Measurements from ENCODE around the gene KMT2B.

KMT2B gene

DNA sequence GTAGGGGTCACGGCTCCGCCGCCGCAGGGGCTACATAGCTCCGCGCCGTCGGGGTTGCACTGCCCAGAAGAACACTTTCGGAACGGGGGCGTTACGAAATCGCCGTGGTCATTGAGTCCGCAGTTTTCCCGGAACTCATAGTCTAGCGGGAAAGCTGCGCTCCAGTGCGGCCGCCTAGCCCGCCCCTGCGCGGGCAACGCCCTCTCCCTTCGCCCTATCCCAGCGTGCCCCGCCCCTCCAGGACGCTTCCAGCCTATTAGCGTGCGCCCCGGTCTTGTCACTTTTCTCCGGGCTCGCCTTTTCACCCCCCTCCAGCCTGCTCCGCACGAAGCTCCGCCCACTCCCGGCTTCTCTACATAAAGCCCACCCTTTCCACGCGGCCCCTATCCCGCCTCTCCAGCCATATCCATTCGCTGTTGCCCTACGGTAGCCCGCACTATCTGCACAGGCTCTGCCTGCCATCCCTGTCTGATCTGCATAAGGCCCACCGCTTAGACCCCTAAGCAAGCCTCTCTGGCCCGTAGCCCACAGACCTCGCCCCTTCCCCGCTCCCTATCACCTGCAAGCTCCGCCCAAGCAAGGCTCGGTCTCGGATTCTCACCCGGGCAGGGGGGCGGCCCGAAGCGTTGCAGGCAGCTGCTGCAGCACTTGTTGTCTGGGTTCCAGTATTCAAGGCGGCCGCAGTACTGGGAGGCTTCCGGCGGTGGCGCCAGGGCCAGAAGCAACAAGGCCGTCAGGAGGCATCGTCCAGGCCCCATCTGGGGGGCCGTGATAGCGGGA, 22.8 kb downstream of the KMT2B start:
- peak; percentile 96 to 97 for DNase-seq (ENCODE audit: low read depth in 2 of 2)

- no peak for DNase-seq (ENCODE audit: low read depth in 2 of 2)
Measured at GRCh38 chr19:35741203-35741515, 23.4 kb downstream of the KMT2B start.

DNA sequence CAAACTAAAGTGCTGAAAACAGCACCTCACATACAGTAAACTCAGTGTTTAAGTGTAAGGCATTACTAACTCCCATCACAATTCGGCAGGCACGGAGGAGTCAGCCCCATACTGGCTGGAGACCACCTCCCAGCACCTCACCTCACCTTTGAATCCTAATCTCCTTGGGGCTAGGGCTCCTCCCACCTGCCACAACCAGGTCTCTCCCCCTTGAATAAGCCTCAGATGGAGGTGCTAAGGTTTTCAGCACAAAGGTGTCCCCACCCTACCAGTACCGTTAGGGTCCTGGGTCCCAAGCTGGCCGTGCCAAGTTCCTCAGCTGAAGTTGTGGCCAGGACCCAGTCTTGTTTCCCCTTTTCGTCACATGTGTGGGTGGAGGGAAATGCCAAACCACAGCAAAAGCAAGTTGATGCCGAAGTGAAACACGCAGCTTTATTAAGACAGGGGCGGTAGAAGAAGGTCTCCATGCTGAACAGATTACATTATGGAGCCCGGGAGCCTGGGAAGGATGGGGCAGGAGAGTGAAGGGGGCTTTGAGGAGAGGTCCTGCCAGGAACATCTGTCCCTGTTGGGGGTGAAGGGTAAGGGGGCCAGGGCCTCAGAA, 24.4 kb downstream of the KMT2B start, which contains the start of gene IGFLR1:
Gene IGFLR1 (minus strand): TSS at position 332 of the 604 bp plus-strand sequence. CDS start 1,272 bp downstream, outside the sequence.
- DNase-seq (ENCODE audit: low read depth in 2 of 2) = peak; percentile 58 to 65

DNA sequence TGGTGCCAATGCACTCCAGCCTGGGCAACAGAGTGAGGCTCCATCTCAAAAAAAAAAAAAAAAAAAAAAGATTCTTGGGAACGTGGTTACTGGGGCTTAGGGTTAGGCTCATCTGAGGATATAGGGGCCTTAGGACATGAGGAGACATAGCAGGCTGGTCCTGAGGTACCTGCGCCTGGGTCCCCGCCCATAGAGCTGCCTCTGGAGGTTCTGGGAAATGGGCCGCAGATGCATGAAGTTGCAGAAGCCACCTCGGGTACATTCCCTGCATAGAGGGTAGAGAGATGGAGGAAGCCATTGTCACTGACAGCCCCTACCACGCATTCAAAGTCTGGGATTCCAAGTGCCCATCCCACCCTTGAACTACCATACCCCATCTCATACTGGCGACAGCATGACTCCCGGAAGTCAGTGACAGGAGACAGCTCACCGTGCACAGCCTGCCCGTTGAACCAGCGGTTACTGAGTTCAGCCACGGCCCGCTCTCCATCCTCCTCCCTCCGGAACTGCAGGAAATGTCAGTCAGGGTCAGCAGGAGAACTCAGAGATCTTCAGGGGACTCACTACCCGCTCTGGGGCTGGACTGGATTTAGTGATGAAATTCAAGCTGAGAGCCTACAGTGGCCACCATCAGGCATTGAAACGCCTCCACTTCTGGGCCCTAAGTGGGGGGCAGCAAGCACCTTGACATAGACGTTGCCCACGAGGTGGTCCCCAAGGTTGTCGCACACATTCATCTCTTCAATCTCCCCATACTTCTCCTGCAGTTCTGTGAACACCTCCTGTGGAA, 26.0 kb downstream of the KMT2B start:
- no peak for DNase-seq (ENCODE audit: low read depth in 2 of 2)

DNA sequence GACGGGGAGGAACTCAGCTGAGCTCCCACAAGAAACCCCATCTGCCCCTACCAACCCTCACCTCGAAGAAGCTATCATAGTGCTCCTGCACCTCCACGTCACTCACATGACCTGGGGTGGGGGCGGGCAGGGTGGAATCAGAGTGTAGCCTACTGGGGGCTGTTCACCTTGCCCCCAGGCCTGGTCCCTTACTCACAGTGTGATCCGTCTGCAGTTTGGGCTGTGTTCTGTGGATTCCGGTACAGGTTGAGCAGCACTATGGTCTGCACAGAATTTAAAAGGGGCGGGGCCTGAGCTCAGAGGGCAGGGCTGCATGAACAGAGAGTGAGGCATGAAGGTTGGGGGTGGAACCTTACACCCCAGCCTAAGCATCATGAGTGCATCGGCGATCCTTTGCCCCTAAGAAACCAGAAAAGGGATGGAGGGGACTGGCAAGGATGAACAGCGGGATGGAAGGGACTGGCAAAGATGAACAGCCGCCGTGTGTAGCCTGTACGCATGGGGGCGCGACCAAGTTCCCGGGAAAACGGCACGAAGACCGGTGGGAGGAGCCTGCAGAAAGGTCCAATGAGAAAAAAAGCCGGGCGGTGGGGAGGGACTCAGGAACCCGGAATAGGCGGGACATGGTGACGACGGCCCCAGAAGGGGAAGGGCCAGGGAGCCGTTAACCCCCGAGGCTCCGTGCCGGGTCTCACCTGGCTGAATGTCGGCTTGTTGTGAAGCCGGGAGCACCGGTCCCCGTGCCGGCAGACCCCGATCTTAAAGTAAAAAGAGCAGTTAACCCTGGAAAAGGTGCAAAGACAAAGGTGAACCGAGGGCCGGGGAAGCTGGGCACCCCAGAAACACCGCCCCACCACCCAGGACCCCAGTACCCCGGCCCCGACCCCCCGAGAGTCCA, 26.9 kb downstream of the KMT2B start:
- DNase-seq (ENCODE audit: low read depth in 2 of 2) = peak; percentile 85 to 86

DNA sequence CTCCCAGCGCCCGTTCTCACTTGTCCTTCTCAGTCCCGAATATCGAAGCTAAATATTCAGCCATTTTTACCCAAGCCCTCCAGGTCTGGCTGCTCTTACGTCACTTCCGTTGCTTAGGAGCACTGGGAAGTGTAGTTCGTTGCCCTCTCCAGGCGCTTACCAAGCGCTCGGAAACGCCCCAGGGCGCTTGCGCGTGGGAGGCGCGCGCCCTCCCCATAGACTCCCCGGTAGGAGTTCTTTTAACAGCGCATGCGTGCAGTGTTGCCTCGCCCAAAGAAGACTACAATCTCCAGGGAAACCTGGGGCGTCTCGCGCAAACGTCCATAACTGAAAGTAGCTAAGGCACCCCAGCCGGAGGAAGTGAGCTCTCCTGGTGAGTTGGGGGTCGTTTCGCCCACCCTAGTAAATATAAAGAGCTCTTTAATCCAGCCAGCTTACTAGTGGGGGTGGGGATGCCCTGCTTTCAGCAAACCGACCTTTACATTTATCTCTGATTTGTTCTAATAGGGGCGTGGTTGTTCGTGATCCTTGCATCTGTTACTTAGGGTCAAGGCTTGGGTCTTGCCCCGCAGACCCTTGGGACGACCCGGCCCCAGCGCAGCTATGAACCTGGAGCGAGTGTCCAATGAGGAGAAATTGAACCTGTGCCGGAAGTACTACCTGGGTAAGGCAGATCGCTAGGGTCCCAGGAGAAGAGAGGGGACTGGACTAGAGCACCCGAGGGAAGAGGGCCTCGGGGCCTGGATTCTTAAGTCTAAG, 27.7 kb downstream of the KMT2B start, which contains the start of the genes PSENEN and U2AF1L4:
Gene PSENEN (plus strand): TSS at position 324 of the 759 bp plus-strand sequence. CDS start 280 bp downstream, at position 604.
Gene U2AF1L4 (minus strand): TSS at position 91 of the 759 bp plus-strand sequence. CDS start 27 bp downstream, at position 64.
- peak; percentile 88 to 92 for DNase-seq (ENCODE audit: low read depth in 2 of 2)

- DNase-seq (ENCODE audit: low read depth in 2 of 2) = no peak
Measured at GRCh38 chr19:35746087-35746462, 28.3 kb downstream of the KMT2B start.

DNA sequence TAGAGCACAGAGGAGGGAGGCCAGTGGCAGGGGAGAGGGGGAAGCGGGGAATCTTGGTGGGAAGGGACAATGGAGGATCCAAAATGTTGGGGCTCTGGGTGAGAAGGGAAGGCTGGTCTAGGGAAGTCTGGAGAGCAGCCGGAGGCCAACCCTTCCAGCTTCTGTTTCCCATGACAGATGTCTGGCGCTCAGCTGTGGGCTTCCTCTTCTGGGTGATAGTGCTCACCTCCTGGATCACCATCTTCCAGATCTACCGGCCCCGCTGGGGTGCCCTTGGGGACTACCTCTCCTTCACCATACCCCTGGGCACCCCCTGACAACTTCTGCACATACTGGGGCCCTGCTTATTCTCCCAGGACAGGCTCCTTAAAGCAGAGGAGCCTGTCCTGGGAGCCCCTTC, 28.7 kb downstream of the KMT2B start:
- DNase-seq (ENCODE audit: low read depth in 2 of 2) = no peak

- peak; percentile 96 to 97 for DNase-seq (ENCODE audit: low read depth in 2 of 2)
Measured at GRCh38 chr19:35748106-35749020, 30.6 kb downstream of the KMT2B start, which contains the start of gene LIN37. Gene LIN37 (plus strand): TSS chr19:35748576. CDS start chr19:35748725, 149 bp downstream.

DNA sequence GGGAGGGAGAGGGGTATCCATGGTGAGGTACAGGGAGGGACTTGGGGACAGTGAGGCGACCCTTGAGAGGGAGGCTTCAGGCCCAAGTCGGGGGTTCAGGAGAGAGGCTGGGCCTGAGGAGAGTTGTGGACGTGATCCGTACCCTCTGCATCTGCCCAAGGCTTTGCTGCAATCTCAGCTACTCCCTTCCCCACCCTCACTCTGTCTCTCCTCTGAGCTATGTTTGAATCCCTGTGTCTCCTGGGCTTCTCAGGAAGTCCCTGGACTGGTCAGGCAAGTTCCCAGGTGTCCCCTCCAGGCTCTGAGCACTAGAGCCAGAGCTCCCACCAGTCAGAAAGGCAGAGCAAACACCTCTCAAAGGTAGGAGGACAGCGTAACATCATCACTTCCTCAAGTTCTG, 32.4 kb downstream of the KMT2B start:
- DNase-seq (ENCODE audit: low read depth in 2 of 2) = no peak

DNA sequence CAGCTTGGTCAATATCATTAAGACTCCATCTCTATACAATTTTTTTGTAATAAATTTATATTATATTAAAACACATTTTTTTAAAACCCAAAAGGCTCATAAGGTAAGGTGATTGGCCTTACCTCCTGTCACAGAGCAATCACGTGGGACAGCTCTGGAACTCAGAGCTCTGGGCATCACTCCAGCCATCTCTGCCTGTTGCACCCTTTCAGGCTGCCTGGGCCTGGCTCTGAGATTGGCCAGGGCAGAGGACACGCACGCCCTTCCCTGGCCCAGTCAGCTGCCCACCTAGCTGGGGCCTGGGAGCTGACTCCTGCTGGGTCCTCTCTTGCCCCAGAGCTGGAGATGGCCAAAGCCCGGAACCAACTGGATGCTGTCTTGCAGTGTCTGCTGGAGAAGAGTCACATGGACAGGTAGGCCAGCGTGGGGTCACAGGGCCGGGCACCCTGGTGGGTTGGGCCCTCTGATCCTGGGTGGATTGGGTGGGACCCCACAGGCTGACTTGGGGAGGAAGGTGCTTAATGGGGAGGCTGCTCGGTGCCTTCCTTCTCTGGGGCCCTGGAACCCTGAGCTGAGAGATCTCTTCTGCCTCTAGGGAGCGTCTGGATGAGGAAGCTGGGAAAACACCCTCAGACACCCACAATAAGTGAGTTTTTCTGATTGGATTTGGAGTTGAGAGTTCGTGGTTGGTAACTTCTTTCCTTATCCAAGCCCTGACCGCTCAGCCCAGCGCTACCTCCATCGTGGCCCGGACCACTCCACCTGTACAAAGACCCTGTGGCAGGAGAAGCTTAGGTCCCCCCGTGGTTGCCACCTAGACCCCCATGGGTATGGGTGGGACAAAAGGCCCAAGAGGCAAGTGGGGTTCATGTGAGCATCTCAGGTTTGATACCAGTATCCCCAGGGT, 34.3 kb downstream of the KMT2B start:
- DNase-seq (ENCODE audit: low read depth in 2 of 2) = no peak

- no peak for DNase-seq (ENCODE audit: low read depth in 2 of 2)
Measured at GRCh38 chr19:35752746-35753350, 35.0 kb downstream of the KMT2B start.

DNA sequence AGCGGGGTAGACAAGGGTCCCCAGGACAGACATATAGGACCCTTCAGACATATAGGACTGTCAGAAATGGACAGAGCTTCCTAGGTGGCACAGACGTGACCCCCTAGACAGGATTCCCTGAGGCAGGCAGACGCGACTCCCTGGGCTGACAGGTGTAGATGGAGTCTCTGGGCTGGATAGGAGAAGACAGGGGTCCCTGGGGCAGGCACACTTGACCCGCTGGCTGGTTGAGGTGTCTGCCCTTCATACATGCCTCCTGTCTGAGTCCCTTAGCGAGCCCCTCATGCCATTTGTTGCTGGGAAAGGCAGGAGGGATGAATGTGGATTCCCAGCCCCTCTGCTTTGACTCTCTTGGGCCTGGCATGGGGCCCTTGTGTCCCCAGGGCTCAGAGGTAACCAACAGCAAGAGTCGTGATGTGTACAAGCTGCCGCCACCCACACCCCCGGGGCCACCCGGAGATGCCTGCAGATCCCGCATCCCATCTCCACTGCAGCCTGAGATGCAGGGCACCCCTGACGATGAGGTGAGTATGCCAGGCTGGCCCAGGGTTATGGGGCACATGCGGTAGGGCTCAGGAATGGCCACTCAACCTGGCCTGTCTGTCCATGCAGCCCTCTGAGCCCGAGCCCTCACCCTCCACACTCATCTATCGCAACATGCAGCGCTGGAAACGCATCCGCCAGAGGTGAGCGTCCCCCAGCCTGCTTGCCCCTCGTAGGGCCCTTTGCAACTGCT, 36.0 kb downstream of the KMT2B start:
- no peak for DNase-seq (ENCODE audit: low read depth in 2 of 2)

GRCh38 chr19:35754370-35755130, 36.7 kb downstream of the KMT2B start:
- DNase-seq (ENCODE audit: low read depth in 2 of 2) = no peak

DNA sequence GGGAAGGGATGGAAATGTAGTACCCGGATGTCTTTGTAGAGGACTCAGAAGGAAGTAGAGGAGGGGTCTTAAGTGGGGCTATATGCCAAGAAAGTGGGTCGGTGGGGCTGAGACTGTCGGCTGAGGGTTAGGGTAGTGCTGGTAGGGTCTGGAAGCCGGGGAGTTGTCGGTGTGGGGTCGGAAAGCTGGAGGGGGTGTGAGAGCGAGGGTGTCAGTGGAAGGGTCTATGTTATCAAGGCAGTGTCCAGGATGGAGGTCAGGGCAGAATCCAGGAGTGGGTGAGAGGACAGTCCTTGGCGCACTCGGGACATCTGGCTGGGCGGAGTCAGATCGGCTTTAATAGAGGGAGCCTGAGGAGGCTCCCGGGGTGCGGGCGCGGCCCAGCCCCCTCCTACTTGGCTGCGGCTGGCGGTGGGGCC, 37.3 kb downstream of the KMT2B start:
- no peak for DNase-seq (ENCODE audit: low read depth in 2 of 2)
